Measurements from ENCODE around the gene TLR8. TPM values are rescaled to one million over a fixed set of nuclear protein-coding genes. Genes with fewer than 3 reads are reported as not detected.

Gene TLR8
- total and polyA plus RNA-seq, 2 of the 4 experiments (the other 2 are of a cell fraction), result not detected

DNA sequence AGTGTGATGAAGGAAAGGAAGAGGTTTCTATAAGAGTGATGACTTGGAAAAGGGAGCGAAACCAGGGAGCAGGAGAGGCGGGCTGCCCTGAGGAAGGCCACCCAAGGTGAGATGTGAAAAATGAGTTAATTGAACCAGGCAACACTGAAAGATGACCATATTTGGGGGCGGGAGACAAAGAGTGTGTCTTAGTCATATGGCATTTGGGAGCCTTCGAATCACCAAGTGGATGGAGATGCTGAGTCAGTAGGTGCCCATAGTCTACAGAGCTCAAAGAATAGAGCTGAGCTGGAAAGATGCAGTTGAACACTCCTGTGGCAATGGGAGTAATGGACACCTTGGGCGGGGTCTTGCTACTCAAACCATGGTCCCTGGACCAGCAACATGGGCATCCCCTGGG is 8.3 kb upstream of the TLR8 start:
- Histone ChIP-seq H3K27ac (ENCODE audit: insufficient read depth, low read length) (no peak overlapping the region), H3K79me1 (ENCODE audit: low read depth in 1 of 2, low read length in 2 of 2) (no peaks in the 10 kb centered on the region)

More for the DNA sequence above, 8.3 kb upstream of the TLR8 start:
- no TSS peak for BruUV-seq (replicated peaks)
- Histone ChIP-seq H4K91ac (ENCODE audit: insufficient read depth, low read depth, low read length) (no peak overlapping the region), H2BK5ac (ENCODE audit: low read depth, low read length, poor library complexity, severe bottlenecking) (no peak overlapping the region), H3K9me1 (ENCODE audit: insufficient read depth, low read length) (no peaks in the 10 kb centered on the region), H3K23ac (ENCODE audit: low read depth, low read length) (no peak overlapping the region), H2BK20ac (ENCODE audit: low read depth, low read length) (no peak overlapping the region), H4K8ac (ENCODE audit: low read depth in 2 of 2, low read length in 2 of 2) (no peak overlapping the region), H4K20me1 (ENCODE audit: insufficient read depth, low read length) (no peaks in the 10 kb centered on the region), H3K27me3 (ENCODE audit: control insufficient read depth, insufficient read depth, low read length) (no peaks in the 10 kb centered on the region), H3K4me3 (ENCODE audit: insufficient read depth, low read depth, low read length) (no peak overlapping the region), H2AFZ (replicated peaks; ENCODE audit: low read length, poor library complexity) (no peak overlapping the region), H3K9ac (ENCODE audit: low read depth, low read length) (no peak overlapping the region), H3K4ac (ENCODE audit: low read depth, low read length) (no peak overlapping the region), H2AK5ac (ENCODE audit: low read depth, low read length) (no peak overlapping the region), H2BK120ac (ENCODE audit: low read depth, low read length) (no peak overlapping the region), H3K4me1 (ENCODE audit: control insufficient read depth, insufficient read depth, low read length) (no peaks in the 10 kb centered on the region), H3K14ac (replicated peaks; ENCODE audit: low read depth, low read length) (no peak overlapping the region), H2AK9ac (replicated peaks; ENCODE audit: low read depth, low read length, poor library complexity) (no peak overlapping the region), H3K56ac (ENCODE audit: extremely low read depth, insufficient read depth, low read length) (no peak overlapping the region), H3K36me3 (ENCODE audit: control insufficient read depth, insufficient read depth, low read length) (no peaks in the 10 kb centered on the region), H3K18ac (ENCODE audit: low read depth, low read length) (no peak overlapping the region), H3K9me3 (ENCODE audit: control insufficient read depth, insufficient read depth, low read length) (no peaks in the 10 kb centered on the region), H2BK15ac (ENCODE audit: low read depth, low read length) (no peak overlapping the region), H3K4me2 (ENCODE audit: low read depth, low read length) (no peak overlapping the region), H4K5ac (ENCODE audit: low read depth, low read length) (no peak overlapping the region)
- TF ChIP-seq FOS (IDR thresholded peaks at IDR 0.05; ENCODE audit: low read depth, low read length) (no peak), SMC3 (IDR thresholded peaks at IDR 0.05; ENCODE audit: low read depth, low read length) (no peak), MAFK (IDR thresholded peaks at IDR 0.05; ENCODE audit: low read depth, low read length) (no peak), RCOR1 (IDR thresholded peaks at IDR 0.05; ENCODE audit: insufficient replicate concordance, low read length) (no peak), MAZ (IDR thresholded peaks at IDR 0.05; ENCODE audit: borderline replicate concordance, low read depth, low read length) (no peak), NFE2L2 (IDR thresholded peaks at IDR 0.05; ENCODE audit: low read depth, low read length) (no peak), POLR2A (IDR thresholded peaks at IDR 0.05; ENCODE audit: low read depth, low read length) (no peak), CHD1 (IDR thresholded peaks at IDR 0.05; ENCODE audit: low read depth, low read length) (no peak), BHLHE40 (IDR thresholded peaks at IDR 0.05; ENCODE audit: low read depth, low read length) (no peak)
- TF ChIP-seq, protein P1, sequence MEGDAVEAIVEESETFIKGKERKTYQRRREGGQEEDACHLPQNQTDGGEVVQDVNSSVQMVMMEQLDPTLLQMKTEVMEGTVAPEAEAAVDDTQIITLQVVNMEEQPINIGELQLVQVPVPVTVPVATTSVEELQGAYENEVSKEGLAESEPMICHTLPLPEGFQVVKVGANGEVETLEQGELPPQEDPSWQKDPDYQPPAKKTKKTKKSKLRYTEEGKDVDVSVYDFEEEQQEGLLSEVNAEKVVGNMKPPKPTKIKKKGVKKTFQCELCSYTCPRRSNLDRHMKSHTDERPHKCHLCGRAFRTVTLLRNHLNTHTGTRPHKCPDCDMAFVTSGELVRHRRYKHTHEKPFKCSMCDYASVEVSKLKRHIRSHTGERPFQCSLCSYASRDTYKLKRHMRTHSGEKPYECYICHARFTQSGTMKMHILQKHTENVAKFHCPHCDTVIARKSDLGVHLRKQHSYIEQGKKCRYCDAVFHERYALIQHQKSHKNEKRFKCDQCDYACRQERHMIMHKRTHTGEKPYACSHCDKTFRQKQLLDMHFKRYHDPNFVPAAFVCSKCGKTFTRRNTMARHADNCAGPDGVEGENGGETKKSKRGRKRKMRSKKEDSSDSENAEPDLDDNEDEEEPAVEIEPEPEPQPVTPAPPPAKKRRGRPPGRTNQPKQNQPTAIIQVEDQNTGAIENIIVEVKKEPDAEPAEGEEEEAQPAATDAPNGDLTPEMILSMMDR (conservative IDR thresholded peaks at IDR 0.05; ENCODE audit: low read depth, low read length), result no peak
- ChIA-PET POLR2A (ENCODE audit: unreplicated experiment) (no interaction called here), CTCF (no interaction called here)
- DNase-seq (no peak), ATAC-seq (ENCODE audit: low read depth) (no peak)
- in situ Hi-C loops (cut with MboI; ENCODE audit: low sequenced_read_pairs), result no loop called here
- dilution Hi-C loops (cut with HindIII; ENCODE audit: low sequenced_read_pairs, unreplicated experiment), result no loop called here
- WGBS, 2 experiments (ENCODE audit: extremely low coverage in 2 of 2, insufficient read length in 1 of 2), result 62% methylated on average over 4 of the region's 5 CpGs; no CpG with 5 or more reads in 1 of the 2 experiments
- intact Hi-C loops (cut with micrococcal nuclease), result no loop called here

Data from IMR-90 (cell line).